Measurements from ENCODE around the gene HOMER2.

Gene HOMER2

DNA sequence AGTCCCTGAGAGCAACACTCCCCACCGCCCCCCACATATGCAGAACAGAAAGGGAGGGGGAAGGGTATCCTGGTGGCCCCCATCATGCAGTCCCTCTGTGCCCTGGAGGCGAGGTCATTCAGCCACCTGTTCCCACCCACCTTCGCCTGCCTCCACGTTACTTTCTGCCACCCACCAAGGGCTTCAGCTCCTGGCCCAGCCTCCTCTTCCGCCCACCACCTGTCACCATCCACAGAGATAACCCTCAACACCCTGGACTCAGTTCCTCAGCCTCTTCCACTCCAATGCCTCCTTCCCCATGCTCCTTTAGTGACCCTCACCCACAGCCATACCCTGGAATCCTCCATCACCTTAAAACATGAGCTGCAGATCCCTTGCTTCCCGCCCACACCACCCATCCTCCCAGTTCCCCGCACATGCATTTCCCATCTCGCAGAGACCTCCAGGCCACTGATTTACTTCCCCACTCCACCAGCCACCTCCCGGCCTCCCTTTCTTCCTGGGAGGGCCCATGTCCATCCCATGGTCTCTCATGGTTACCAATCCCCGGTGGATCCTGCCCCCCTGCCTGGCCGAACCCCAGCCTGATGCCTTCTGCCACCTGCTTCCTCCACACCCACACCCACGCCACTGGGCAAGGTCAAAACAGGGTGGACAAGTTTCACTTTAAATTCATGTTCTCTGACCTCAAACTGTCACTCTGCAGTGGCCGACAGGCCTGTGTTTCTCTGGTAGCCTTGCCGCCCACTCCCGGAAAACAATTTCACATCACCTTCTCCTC lies 18.2 kb downstream of the HOMER2 start:
- no peak for DNase-seq
- intact Hi-C loops (cut with DNase I), result no loop called here

DNA sequence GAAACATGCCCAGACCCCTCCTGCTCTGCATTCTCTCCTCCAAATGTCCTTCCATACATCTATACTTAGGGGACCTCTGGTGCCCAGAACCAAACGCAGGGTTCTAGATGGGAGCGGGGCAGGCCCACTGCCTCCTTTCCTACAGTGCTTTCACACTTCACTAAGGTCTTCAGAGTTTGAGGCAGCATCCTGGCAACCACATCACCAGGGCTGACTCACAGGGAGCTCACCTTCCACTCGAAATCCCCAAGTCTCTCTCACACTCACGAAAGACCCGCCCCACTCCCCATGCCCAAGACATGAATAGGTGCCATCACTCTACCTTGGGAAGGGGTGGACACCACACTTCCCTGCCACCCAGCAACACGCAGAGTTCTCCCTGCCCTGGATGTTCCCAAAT lies 18.9 kb downstream of the HOMER2 start:
- DNase-seq, result no peak
- intact Hi-C loops (cut with DNase I), result no loop called here

DNA sequence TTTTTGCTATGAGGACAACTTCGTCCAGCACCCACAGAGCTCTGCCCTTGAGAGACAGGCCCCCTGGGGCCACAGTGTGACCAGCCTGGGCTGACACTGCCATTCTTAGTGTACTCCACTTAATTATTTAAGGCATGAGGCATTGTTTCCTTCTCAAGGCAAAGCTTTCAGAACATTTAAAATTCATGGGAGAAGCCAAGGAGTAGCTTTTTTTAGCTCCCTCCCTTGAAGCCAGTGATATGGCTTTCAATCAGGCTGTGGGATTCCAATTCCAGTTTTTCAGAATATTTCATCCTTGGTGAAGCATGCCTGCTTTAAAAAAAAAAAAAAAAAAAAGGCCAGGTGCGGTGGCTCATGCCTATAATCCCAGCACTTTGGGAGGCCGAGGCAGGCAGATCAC lies 21.3 kb downstream of the HOMER2 start:
- no peak for DNase-seq
- intact Hi-C loops (cut with DNase I), result no loop called here

DNA sequence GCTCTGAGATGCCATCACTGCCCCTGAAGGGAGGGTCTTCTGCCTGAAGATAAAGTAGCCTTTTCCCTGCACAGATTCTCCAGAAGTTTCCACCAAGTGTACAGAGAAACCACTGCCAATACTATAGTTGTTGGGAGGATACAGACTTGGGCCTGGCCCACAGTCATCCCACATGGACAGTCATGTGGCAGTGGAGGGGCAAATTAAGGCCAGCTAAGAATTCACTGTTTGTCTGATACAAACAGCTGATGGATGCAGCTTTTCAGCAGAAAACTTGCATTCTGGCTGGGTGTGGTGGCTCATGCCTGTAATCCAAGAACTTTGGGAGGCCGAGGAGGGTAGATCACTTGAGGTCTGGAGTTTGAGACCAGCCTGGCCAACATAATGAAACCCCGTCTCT lies 22.1 kb downstream of the HOMER2 start:
- no peak for DNase-seq
- intact Hi-C loops (cut with DNase I), result no loop called here

DNA sequence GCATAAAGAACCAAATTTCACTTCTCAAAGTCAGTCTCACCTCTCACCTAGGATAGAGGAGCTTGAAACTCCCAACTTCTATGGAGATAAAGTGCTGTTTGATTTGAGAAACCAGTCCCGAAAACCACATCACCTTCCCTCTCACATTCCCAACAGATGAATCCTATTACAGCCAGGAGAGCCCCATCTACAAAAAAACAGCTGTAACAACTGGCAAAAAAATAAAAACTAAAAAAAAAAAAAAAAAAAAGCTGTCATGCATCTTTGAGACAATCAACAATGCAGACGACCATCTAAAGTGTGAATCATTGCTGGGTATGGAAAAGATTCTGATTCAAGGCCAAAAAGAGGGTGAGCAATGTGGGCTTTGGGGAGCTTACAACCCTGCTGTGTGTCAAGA lies 23.8 kb downstream of the HOMER2 start:
- no peak for DNase-seq
- intact Hi-C loops (cut with DNase I), result no loop called here

DNA sequence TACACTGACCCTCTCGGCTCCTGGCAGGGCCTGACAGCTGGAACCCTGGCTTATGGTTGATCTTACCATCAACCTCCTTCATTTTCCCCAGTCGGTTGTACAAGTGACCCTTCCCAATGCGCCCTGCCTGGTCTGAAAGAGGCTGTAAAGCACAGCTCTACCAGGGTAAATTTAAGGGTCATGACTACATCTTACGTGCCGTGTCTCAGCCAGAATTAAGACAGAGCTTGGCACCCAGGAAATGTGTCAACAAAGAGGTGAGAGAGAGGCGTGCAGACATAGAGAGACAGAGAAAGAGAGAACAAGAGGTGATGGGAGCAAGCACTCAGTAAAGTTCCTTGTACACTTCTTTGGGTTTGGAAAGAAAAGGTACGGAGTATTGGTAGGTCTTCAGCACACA lies 28.8 kb downstream of the HOMER2 start:
- intact Hi-C loops (cut with DNase I), result no loop called here
- no peak for DNase-seq

DNA sequence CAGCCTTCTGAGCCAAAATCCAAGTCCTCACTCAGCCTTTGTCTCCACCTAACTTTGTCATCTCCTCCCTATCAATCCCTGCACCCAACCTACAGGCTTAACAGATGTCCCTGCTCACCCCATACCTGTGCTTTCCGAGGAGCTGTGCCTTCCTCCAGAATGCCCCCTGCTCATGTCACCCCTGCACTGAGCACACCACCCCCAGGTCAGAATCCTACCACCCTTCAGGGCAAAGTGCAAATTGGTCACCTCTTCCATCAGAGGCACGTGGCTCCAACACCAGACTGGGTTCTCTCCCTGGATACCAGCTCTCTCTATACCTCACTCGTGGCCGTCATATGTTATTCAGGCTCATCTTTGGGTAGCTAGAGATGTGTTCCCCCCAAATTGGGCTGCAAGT lies 29.8 kb downstream of the HOMER2 start:
- DNase-seq, result no peak
- intact Hi-C loops (cut with DNase I), result no loop called here

DNA sequence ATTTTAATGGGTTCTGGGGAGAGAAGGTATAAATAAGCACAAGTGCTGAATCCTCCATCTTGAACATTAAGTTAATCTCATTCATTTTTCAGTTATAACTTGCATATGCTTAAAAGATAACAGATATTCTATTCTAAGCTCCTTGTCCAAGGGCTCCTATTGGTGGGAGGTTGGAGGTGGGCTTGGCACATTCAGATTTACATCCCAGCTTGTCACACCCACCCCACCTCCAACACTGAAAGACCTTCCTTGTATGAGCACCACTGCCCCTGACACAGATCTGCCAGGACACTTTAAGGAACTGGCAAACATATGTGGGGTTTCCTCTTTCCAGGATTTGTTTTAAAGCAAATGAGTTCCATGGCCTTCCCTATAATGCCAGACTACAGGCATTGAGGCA lies 30.6 kb downstream of the HOMER2 start:
- intact Hi-C loops (cut with DNase I), result no loop called here
- DNase-seq, result no peak

DNA sequence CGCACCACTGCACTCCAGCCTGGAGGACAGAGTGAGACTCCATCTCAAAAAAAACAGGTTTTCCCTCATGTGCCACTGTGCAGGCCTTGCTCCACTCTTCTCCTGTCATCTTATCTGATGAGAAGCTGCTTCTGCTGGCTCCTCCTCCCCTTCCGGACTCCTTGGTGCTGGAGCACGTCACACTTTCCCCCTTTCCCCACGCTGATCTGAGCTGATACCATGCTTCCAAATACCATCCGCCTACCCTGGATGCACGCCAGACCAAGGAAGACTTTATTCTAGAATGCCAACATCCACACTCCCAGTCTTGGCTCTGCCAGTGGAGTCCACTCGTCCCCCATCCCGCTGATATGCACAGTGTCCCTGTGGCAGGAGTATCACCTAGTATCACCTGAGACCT lies 31.3 kb downstream of the HOMER2 start:
- intact Hi-C loops (cut with DNase I), result no loop called here
- DNase-seq, result no peak

DNA sequence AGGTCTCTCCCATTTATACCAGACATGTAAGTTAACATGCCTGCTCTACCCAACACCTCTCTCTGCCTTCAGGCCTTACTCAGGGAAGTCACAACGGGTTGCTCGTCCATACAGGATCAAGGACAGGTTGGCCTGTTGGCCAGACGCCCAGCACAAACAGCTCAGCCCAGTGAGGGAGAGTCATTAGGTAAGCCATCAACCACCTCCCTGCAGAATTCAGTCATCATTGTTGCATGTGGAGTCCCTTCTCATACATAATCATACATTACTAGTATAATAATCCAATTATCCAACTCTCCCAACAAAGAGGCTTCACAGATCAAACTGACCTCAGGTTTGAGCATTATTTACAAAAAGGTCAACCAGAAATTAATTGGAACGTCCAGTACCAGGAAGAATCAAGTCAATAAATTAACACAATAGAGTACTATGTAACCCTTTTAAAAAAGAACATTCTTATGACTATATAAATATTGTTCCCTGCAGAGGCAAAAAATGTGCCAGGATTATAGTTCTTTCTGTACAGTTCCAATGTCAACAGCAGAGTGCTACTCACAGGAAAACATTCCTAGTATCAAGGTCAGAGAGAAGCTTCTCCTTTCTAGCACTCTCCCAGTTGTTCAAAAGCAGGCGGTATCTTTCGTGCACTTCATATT lies 33.2 kb downstream of the HOMER2 start:
- DNase-seq, result no peak
- intact Hi-C loops (cut with DNase I), result no loop called here

DNA sequence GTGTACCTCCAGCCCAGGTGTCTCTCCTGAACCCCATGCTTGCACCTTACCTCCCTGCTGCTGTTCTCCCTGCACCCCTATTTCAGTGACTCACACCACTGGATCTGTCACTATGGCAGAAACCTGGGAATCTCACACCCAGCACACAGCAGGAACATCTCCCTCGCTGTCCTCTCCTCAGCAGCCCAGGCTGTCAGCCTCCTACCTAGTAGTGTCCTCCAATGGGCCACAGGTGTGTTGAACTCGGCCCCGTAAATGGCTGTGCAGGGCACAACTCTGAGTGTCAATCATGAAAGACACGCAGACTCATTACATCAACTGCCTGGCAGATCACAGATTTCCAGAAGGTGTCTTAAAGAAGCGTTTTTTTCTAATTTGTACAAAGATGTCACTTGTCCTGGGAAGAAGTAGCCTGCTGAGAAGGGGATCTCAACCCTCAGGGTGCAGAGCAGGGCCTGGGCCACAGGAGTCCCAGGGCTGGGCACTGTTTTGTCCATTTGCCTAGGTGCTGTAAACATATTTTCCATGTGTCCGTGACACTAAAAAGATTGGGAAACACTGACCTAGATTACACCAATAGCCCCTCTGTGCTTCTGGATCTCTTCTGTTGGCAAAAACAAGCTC lies 33.8 kb downstream of the HOMER2 start:
- DNase-seq, result no peak

DNA sequence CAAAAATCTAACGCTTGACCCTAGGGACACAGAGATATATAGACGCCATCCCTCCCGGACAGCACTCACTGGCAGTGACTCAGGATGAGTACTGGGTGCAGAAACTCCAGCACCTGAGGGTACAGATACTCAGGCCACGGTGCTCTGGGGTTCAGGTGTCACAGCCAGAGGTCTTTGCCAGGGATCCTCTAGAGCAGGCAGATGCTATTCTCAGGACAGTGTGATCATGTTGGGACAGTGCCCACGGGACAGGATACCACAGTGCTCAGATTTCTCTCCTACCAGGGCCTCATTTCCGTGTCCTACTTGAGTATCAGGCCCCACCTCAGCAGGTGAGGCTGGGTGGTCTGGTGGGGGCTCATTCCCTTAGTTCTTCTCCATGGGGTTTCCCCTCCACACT lies 34.4 kb downstream of the HOMER2 start:
- intact Hi-C loops (cut with DNase I), result no loop called here
- no peak for DNase-seq

More for the DNA sequence above, 33.8 kb downstream of the HOMER2 start:
- intact Hi-C loops (cut with DNase I), result no loop called here

DNA sequence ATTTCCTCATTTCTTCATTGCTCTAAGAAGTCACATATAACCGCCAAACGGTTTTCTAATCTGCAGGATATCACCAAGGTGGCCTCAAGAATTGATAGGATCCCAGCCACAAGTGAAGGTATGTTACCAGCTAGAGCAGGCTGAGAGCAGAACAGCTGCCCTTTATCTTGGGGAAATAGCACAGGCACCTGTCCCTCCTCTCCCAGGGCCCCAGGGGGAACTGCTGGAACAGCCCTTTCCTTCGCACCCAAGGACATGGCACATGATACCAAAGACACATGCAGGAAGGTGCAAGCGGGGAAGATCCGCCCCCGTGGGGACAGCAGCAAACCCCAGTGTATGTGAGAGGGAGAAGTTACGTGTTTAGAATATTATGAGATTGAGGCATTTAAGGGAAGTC lies 35.3 kb downstream of the HOMER2 start:
- intact Hi-C loops (cut with DNase I), result no loop called here
- no peak for DNase-seq

DNA sequence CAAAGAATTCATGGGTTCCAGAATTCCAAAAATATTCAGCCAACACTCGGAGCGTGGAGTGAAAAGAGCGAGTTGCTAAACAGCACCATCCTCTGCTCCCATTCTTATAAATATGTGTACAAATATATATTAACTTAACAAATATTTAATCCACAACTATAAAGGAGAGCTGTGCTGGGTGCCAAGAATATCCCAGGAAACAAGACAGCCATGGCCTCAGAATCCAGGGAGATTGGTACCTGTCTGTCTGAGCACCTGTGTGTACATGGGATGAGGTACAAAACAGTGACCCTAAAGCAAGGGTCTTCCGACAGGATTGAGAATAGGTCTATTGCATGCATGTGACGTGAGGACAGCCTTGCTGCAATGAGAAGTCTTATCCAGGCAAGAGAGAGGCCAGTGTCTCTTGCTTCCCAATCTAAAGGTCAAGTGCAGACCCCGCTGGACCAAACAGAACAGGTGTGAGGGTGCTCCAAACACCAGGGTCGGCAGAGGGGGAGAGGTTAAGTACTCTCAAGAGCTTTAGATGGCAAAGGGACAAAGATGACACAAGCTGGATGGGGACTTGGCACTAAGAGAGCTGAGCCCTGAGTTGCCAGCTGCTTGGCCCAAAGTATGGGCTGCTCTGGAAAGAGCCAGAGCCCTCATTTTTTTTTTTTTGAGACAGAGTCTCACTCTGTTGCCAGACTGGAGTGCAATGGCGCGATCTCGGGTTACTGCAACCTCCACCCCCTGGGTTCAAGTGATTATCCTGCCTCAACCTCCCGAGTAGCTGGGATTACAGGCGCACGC lies 36.2 kb downstream of the HOMER2 start:
- intact Hi-C loops (cut with DNase I), result no loop called here
- DNase-seq, result no peak

DNA sequence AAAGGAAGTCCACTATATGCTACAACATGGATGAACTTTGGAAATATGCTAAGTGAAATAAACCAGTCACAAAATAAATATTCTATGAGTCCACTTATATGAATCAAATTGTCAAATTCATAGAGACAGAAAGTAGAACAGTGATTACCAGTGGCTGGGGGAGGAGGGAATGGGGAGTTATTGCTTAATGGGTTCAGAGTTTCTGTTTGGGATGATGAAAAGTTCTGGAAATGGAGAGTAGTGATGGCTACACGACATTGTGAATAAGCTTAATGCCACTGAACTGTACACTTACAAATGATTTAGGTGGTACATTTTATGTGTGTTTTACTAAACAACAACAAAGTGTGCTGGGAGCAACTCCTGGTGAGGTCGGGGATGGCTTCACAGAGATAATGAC lies 38.1 kb downstream of the HOMER2 start:
- intact Hi-C loops (cut with DNase I), result no loop called here

DNA sequence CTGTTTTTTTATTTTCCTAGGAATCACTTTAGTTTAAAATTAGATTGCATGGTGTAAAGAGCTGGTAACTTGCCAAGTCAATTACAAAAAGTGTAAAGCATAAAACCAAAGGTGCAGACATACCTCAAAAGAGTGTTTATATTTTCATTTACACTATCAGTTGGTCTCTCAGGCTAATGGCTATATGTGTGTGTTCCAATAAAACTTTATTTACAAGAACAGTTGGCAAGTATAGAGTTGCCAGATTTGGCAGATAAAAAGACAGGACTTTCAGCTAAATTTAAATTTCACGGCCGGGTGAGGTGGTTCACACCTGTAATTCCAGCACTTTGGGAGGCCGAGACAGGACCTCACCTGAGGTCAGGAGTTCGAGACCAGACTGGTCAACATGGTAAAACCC lies 41.1 kb downstream of the HOMER2 start:
- no peak for DNase-seq
- intact Hi-C loops (cut with DNase I), result no loop called here

More for the DNA sequence above, 38.1 kb downstream of the HOMER2 start:
- DNase-seq, result no peak

DNA sequence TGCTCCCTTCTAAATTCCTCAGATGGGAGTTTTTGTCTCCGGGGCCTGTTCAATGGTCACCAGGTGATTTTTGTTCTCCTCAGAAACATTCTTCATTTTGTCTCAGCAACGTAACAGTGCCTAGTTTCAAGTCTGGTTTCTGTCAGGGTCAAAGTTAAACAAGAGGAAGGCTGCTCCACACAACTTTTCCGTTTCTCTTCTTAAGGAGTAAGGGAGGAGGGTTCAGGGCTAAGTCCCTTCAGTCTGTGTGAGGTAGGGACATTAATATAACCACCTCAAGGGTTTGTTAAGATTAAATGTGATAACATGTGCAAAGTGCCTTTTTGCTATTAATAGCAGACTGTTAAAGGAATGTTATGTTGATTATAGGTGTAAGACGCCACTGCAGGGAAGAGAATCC lies 41.8 kb downstream of the HOMER2 start:
- intact Hi-C loops (cut with DNase I), result no loop called here

DNA sequence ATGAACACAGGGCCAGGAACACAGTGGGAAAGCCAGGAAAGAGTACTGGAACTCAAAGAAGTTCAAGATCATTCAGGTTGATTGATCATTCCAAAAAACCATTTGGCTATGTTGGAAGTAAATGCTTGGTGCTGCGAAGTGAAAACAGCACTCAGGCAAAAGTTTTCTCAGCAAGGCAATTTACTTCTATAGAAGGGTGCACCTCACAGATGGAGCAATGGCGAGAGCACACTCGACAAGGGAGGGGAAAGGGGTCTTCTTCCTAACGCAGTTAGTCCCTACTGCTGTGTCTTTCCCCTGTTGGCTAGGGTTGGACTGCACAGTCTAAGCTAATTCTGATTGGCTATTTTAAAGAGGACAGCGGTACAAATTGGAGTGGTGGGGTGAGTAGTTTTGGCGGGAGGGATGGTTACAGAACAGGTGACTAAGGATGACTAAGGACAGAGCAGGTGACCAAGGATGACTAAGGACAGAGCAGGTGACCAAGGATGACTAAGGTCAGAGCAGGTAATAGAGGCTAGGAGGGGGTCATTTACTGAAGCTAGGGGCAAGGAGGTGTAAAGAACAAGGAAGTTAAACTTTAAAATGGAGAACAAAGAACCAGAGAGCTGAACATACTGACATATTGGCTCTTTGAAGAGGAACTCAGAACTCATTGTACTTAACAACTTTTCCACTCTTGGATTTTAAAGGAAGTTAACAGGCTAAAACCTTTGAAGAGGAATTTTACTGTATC lies 43.3 kb downstream of the HOMER2 start:
- no peak for DNase-seq
- intact Hi-C loops (cut with DNase I), result no loop called here

More for the DNA sequence above, 41.8 kb downstream of the HOMER2 start:
- no peak for DNase-seq

DNA sequence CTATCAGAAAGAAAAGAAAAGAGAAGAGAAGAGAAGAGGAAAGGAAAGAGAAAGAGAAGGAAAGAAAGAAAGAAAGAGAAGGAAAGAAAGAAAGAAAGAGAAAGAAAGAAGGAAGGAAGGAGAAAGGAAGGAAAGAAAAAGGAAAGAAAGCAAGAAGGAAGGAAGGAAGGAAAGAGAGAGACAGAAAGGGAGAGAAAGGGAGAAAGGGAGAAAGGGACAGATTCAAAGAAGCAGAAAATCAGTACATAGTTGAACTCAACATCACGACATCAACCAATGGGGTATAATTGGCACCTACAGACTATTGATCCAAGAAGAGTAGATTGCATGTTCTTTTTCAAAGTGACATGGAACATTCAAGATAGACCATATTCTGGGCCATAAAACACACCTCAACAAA lies 45.2 kb downstream of the HOMER2 start:
- DNase-seq, result no peak

DNA sequence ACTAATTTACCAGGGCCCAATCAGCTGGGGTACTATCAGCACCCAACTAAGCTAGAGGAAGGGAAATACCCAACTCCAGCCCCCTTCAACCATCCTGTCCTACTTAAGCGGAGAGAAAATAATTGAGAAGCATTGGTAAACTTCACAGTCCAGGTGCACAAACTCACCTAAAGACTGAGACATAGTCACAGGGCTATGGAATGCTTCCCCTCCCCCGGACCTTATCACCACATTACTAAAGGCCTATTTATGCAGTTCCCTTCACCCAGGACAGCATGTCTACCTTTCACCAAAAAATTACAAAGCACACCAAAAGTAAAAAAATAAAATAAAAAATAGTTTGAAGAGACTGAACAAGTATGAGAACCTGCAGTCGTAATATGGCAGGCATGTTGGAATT lies 47.9 kb downstream of the HOMER2 start:
- no peak for DNase-seq
- intact Hi-C loops (cut with DNase I), result no loop called here

More for the DNA sequence above, 45.2 kb downstream of the HOMER2 start:
- intact Hi-C loops (cut with DNase I), result no loop called here
